ENCODE measurements around the gene DHX30. TPM values are rescaled to one million over a fixed set of nuclear protein-coding genes. Genes with fewer than 3 reads are reported as not detected.

DHX30 gene
- total RNA-seq, 3 donors from 2014 or later (not counting 1 experiment from before 2014, with no cell fraction given): 72.0 to 83.4 (median 82.1) TPM

DNA sequence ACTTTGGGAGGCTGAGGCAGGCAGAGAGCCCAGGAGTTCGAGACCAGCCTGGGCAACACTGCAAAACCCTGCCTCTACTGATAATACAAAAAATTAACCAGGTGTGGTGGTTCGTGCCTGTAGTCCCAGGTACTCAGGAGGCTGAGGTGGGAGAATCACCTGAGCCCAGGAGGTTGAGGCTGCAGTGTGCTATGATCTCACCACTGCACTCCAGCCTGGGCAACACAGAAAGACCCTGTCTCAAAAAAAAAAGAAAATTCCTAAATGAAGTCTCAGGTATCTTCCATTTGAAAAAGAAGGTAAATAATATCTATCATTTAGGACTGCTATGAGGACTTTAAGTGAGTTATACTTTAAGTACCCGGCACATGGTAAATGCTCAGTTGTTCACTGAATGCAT lies 24.2 kb upstream of the DHX30 start:
- intact Hi-C loops (cut with micrococcal nuclease): no loop called here
- 91% methylated on average over 3 of the region's 3 CpGs for whole genome bisulfite sequencing (ENCODE audit: insufficient coverage)
- Histone ChIP-seq H3K4me3 (ENCODE audit: low read length) (no peak overlapping the region), H3K4me1 (ENCODE audit: control insufficient read depth, insufficient read depth, low read length) (peaks cover 29% of the 10 kb centered on the region), H3K9me3 (ENCODE audit: control insufficient read depth, insufficient read depth, low read length) (no peaks in the 10 kb centered on the region), H3K27me3 (ENCODE audit: control insufficient read depth, insufficient read depth, low read length) (no peaks in the 10 kb centered on the region), H3K36me3 (ENCODE audit: control insufficient read depth, insufficient read depth, low read length) (no peaks in the 10 kb centered on the region), H3K27ac (ENCODE audit: low read length) (no peak overlapping the region)
- Mint-ChIP-seq H3K27me3 (ENCODE audit: low read depth in 2 of 2) (no peaks in the 10 kb centered on the region), H3K9me3 (no peaks in the 10 kb centered on the region), H3K4me3 (no peak overlapping the region), H3K4me1 (peaks cover 29 to 30% of the 10 kb centered on the region in 2 donors), H3K36me3 (no peaks in the 10 kb centered on the region), H3K27ac (no peak overlapping the region)
- ATAC-seq: no peak
- TF ChIP-seq, protein P1, sequence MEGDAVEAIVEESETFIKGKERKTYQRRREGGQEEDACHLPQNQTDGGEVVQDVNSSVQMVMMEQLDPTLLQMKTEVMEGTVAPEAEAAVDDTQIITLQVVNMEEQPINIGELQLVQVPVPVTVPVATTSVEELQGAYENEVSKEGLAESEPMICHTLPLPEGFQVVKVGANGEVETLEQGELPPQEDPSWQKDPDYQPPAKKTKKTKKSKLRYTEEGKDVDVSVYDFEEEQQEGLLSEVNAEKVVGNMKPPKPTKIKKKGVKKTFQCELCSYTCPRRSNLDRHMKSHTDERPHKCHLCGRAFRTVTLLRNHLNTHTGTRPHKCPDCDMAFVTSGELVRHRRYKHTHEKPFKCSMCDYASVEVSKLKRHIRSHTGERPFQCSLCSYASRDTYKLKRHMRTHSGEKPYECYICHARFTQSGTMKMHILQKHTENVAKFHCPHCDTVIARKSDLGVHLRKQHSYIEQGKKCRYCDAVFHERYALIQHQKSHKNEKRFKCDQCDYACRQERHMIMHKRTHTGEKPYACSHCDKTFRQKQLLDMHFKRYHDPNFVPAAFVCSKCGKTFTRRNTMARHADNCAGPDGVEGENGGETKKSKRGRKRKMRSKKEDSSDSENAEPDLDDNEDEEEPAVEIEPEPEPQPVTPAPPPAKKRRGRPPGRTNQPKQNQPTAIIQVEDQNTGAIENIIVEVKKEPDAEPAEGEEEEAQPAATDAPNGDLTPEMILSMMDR (IDR thresholded peaks at IDR 0.05): no peak
- DNase-seq: no peak

DNA sequence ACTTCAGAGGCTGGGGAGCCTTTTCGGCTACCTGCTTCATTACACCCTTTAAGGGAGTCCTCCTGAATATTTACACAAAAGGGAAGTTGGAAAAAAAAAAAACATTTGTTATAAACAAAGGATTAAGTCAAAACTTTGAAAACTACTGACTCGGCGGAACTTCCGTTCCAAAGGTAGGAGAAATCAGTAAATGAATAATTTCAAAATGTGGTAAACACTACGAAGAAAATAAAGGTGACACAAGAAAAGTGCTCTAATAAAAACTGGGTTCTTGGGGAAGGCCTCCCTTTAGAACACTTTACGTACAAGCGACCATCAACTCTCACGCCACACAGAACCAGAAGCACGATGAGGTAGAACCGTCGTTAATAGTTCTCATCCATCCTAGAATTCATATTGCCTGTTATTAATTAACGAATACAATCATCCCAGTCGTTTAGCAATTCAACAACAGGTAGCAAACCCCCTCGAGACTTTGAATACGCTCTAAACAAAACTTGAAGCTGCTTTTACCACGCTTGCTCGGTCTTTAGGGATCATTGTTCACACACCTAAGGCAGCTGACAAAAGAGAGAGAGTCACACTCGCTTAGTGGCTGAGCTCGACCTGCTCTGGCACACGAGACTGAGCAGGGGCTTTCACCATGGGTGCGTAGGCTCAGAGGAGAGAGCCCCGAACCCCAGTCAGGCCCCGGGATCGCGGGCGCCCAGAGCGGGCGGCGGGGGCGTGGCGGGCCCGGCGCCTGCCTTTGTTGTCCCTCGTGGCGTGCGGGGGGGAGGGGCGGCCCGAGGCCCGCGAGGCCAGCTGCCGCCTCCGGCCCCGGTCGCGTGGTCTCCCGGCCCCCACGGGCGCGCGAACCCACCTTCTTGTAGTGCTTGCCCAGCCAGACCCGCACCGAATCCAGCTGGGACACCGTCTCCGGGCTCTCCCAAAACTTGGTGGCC lies 21.9 kb upstream of the DHX30 start:
- peaks cover 23% of the 10 kb centered on the region in 2 donors for H3K4me1 Mint-ChIP-seq
- H3K4me3 ChIP-seq (ENCODE audit: low read length): peak overlapping the region; percentile 82

DNA sequence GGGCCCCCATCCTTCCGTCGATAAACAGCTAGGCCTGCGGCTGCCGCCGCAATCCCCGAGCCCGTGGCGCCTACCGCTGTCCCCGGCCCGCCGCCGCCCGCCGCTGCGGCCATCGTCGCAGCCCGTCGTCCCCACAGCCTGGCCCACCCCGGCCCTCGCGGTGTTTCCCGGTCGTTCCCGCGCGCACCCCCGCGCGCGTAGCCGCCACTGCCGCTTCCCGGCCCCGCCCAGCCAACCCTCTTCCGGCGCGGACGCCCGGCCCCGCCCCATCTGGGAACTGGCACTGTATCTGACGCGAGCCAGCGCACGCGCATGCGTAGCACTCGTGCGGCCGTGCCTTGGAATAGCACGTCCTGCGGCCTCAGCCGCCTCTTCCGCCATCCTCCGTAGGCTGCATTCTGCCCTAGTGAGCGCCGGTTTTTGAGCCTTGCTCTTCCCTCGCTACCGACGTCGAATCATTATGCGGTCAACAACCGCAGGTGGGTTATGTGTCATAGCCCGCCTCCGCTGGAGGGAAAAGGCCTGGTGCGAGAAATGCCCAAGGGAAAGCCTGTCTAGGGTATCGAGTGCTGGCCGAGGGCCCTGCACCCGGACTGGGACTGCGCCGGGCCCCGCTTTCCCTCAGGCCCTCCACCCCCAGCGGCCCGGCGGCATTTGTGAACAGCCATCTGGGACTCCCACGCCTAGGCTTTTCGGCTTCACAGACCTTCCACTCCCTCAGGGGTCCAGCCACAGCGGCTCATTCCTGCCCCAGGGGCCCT lies 21.1 kb upstream of the DHX30 start, which contains the start of gene SMARCC1:
SMARCC1 (minus strand) TSS at position 209 of the 761 bp plus-strand sequence; CDS start at position 113, 96 bp downstream.
- Histone ChIP-seq H3K4me1 (ENCODE audit: control insufficient read depth, insufficient read depth, low read length) (peaks cover 29% of the 10 kb centered on the region), H3K9me3 (ENCODE audit: control insufficient read depth, insufficient read depth, low read length) (no peaks in the 10 kb centered on the region), H3K27me3 (ENCODE audit: control insufficient read depth, insufficient read depth, low read length) (no peaks in the 10 kb centered on the region), H3K36me3 (ENCODE audit: control insufficient read depth, insufficient read depth, low read length) (no peaks in the 10 kb centered on the region), H3K4me3 (ENCODE audit: low read length) (peak within 1 kb of the TSS; percentile 82), H3K27ac (ENCODE audit: low read length) (peak within 1 kb of the TSS; percentile 94)
- H3K4me3 Mint-ChIP-seq: peak within 1 kb of the TSS; percentile 90
- peaks cover 23% of the 10 kb centered on the region in 2 donors for H3K4me1 Mint-ChIP-seq
- DNase-seq (peak; percentile 95 to 99), ATAC-seq (peak; percentile 82 to 96 (median 87))
- H3K27me3 Mint-ChIP-seq (ENCODE audit: low read depth in 2 of 2): peaks cover 0 to 3% of the 10 kb centered on the region in 2 donors
- H3K36me3 Mint-ChIP-seq: no peaks in the 10 kb centered on the region
- intact Hi-C loops (cut with micrococcal nuclease): loop anchor here (5.0 kb wide), 1 partner anchor 745 kb away; no protein-coding TSS in a partner anchor
- H3K27ac Mint-ChIP-seq: peak within 1 kb of the TSS; percentile 96 to 99
- under 1% methylated on average over 79 of the region's 79 CpGs for WGBS (ENCODE audit: insufficient coverage)
- TF ChIP-seq, protein P1 (IDR thresholded peaks at IDR 0.05): no peak
- H3K9me3 Mint-ChIP-seq: no peaks in the 10 kb centered on the region

More for the DNA sequence above, 21.9 kb upstream of the DHX30 start:
- Histone ChIP-seq H3K36me3 (ENCODE audit: control insufficient read depth, insufficient read depth, low read length) (no peaks in the 10 kb centered on the region), H3K9me3 (ENCODE audit: control insufficient read depth, insufficient read depth, low read length) (no peaks in the 10 kb centered on the region), H3K27me3 (ENCODE audit: control insufficient read depth, insufficient read depth, low read length) (no peaks in the 10 kb centered on the region), H3K27ac (ENCODE audit: low read length) (peak overlapping the region; percentile 89), H3K4me1 (ENCODE audit: control insufficient read depth, insufficient read depth, low read length) (peaks cover 29% of the 10 kb centered on the region)
- Mint-ChIP-seq H3K27ac (peak overlapping the region; percentile 96 to 99), H3K9me3 (no peaks in the 10 kb centered on the region), H3K4me3 (peak overlapping the region; percentile 90), H3K27me3 (ENCODE audit: low read depth in 2 of 2) (peaks cover 0 to 3% of the 10 kb centered on the region in 2 donors), H3K36me3 (no peaks in the 10 kb centered on the region)
- intact Hi-C loops (cut with micrococcal nuclease): loop anchor here (5.0 kb wide), 1 partner anchor 744 kb away; no protein-coding TSS in a partner anchor
- peak; percentile 68 to 89 for DNase-seq
- WGBS (ENCODE audit: insufficient coverage): under 1% methylated on average over 53 of the region's 54 CpGs
- ATAC-seq: peak; percentile 59 to 81 (median 66)
- TF ChIP-seq, protein P1 (IDR thresholded peaks at IDR 0.05): no peak
